Measurements from ENCODE around the gene RNF149.
"Not testable (repeated sequence)": the region's sequence is repeated elsewhere in the genome, so short reads cannot be mapped to it uniquely, and the experiment has no call there.

Gene RNF149, protein sequence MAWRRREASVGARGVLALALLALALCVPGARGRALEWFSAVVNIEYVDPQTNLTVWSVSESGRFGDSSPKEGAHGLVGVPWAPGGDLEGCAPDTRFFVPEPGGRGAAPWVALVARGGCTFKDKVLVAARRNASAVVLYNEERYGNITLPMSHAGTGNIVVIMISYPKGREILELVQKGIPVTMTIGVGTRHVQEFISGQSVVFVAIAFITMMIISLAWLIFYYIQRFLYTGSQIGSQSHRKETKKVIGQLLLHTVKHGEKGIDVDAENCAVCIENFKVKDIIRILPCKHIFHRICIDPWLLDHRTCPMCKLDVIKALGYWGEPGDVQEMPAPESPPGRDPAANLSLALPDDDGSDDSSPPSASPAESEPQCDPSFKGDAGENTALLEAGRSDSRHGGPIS

DNA sequence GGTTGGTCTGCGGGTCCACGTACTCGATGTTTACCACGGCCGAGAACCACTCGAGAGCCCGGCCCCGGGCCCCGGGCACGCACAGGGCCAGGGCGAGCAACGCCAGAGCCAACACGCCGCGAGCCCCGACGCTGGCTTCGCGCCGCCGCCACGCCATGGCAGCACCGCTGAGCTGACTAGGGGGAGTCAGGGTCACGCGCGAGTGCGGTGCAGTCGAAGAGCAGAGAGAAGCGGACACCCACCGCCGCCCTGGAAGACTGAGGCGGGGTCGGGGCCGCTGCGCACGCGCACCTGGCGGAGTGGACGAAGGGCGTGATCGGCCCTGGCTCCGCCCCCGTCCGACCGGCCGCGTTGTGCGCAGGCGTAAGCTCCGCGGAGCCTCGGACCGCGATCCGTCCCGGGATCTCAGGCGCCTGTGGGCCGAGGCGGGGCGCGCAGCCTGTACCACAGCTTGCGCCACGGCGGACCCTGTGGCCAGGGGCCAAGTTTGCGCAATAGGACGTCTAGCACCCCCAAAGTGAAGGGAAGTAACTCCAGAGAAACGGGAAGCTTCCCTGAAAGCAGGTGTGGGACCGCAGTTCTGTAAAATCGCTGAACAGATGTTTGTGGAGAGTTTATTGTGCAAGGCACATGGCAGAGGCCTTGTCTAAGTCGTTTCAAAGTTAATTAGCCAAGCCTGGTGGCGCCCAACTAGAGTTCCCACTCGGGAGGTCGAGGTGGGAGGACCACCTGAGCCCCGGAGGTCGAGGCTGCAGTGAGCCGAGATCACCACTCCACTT is at the start of gene RNF149:
Gene RNF149, minus strand, starts transcription at position 270 of the 779 bp plus-strand sequence. Its CDS starts 113 bp downstream, at position 157.
- DNase-seq = peak; percentile 70 to 92 (median 88)

DNA sequence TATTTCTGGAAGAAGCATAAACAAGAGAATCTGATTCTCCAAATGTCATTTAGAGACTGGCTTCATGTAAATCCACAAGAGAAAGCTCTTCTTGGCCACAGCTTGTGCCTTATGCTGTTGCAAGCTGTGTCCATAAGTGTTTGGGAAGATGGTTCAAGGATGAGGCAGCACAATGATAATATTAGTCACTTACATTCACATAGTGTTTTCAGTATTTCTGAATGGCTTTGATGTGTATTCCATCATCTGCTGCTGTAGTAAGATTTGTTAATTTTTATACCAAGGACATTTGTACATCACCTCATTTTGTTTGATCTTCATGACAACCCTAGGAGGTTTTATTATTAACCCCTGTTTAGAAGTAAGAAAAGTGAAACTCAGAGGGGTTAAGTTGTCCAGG is 48.9 kb upstream of the RNF149 start:
- no peak for DNase-seq

DNA sequence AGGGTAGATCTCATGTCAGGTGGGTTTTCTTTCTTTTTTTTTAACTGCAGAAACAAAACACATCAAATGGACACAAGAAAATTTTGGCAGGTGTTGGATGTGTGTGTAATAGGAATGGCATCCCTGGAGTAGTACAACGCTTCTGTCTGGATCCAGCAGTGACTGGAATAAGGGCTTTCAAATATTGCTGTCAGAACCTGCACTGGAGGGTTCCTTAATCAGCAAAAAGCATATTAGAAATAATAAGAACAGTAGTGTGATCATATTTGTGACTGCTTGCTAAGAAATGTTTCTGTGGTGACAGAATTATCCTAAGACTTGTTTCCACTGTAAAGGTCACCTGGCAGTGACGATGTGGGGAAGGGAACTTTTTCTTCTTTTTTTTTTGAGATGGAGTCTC is 48.0 kb upstream of the RNF149 start:
- DNase-seq = no peak

DNA sequence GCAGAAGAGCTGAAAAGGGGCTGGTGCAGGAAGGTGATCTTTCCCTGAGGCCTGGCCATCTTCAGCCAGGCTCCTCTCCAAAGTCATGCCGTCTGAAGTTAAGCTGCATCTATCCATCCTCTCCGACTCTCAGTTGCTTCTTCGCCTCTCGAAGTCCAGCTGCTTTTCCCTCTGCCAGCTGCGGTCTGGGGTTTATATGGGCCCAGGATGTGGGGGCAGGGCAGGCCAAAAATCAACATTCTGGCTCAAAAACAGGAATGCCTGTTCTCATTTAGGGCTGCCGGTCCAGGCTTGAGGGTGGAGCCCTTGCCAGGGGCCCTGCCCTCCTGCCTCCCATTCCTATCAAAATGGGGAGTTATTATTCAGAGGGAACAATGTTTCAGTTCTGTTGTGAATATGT is 47.6 kb upstream of the RNF149 start:
- no peak for DNase-seq

DNA sequence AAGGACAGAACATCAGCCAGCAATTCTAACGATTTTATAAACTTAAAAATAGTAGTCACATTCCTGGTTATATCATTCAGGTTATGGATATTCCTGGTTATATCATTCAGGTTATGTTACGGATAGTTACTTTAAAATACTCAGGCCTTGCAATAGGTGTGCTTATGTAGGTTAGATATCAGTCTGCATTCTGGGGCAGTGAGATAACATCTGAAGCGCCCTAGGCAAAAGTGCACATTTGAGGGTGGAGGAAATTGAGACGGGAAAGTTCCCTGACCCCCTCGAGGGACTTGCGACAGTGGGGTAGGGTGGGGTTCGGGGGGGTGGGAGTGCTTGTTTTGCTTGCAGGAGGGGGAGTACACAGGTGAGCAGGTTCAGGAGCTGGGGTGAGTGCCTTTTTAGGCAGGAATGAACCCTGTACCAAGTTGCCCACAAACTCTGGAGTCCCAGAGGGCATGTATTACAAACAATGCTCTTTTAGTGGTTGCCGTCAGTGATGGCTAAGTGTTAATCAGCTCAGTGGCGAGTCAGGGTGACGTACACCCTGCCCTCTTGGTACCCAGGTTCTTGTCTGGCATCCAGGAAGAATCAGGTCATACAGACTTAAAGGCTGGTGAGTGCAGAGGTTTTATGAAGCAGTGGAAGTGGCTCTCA is 47.0 kb upstream of the RNF149 start:
- no peak for DNase-seq

DNA sequence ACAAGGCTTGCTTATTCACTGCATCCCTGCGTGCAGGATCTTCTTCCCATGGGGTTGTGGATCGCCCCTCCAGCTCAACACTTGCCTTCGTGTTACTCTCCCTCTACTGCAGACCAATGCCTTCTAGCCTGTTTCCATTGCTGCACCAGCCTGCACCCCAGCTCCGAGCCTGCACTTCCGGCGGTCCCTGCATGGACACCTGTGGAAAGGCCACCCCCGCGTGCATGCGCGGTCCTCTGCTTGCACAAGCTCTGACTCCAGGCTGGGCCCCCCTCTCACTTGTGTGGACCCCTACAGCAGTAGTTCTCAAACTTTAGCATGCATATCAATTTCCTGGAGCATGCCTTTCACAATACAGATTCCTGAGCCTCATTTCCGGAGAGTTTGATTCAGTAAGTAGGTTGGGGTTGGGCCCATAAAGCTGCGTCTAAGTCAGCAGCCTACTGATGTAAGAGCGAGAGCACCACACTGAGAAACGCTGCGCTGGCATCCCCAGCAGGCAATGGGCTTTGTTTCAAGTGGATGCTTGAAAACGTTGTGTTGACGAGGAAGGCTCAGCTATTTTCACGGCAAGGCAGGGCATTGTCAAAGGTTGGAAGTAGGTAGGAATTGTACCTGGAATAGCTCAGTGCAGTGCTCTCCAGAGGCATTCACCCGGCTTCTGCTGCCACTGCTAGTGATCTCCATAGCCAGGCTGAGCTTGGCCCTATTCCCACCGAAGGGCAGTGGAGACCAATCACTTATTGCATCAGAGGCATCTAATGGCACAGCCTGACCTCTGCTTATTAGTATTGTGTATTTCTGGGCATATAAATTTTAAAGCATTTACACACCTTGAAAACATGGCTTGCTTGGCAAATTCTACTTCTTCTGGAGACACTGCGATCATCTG is 46.2 kb upstream of the RNF149 start:
- no peak for DNase-seq

DNA sequence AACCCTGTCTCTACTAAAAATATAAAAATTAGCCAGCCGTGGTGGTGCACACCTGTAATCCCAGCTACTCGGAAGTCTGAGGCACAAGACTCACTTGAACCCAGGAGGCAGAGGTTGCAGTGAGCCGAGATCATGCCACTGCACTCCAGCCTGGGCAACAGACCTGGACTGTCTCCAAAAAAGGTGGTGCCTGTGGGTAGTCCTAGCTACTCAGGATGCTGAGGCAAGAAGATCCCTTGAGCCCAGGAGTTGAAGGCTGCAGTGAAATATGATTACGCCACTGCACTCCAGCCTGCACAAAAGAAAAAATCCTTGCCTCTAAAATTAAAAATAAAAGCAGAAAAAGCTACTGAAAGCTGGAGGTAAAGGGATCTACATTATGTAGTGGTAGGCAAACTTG is 44.1 kb upstream of the RNF149 start:
- DNase-seq = not testable (repeated sequence)

DNA sequence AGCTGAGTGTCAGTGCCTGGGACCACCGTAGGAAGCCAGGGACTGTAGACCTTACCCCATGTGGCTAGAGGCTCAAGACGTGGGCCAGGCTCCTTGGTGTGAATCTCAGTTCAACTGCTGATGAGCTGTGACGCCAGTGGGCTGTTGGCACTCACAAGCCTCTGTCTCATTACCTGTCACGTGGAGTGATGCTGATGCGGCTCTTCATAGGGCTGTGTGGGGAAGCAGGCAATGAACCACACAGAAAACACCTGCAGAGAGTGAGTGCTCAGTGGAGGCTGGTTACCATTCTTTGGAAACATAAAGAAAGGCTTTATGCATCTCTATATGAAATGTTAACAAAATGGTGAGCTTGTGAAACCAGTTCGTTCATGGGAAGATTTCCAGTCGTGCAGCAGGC is 42.7 kb upstream of the RNF149 start:
- no peak for DNase-seq

DNA sequence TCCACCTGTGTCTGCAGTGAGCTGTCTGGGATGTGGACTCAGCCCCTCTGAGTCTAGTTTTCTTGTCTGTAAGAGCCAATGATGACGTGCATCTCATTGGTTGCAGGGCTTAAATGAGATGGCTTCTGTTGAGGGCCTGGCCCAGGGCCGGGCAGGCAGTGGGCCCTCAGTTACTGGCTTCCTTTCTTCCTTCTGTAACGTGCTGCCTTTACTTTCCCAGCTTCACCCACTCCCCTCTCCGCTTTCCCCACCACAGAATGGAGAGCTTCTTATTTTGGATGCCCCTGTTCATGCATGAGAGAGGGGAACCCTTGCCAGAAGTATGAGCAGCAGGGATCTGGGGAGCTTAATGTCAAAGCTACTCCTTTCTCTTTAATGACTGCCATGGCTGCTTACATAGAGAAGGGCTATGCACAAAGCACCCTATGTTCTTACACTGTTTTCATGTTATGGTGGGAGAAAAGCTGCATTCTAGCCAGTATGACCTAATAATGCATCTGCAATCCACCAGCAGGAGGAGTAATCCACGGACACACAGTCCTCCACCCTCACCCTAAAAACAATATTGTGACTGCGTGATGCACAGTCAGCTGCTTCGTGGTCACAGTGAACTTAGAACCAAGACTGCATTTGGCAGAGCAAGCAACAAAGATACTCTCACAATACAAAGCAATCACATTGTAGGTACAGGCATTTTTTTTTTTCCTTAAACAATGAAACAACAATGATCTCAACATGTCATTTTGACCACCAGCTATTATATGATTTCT is 41.6 kb upstream of the RNF149 start:
- no peak for DNase-seq

DNA sequence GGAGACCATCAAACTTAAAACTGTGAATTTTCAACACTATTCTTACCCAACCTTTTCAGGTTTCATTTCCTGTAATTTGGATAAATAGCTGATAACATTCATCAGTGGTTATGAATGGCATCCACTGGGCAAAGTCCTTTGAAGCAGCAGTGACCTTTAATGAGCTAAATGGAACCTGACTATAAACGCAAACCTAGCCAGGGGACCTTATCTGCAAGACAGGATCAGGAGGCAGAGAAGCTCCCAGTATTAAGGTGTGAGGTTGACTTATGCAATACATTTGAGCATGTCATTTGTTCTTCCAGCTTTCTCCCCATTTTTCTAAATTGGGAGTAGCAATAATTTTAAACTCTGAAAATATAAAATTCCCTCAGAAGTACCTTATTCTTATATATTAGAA is 40.4 kb upstream of the RNF149 start:
- DNase-seq = no peak

DNA sequence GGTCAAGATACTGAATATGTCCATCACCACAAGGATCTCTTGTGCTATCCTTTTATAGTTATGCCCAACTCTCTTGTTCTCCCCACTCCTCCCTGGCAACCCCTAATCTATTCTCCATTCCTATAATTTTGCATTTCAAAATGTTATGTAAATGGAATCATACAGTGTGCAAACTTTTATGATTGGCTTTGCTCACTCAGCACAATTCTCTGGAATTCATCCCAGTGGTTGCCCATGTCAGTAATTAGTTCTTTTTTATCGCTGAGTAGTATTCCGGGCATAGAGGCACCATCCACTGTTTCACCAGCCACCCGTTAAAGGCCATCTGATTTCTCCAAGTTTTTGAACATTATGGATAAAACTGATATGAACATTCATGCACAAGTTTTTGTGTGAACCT is 38.4 kb upstream of the RNF149 start:
- DNase-seq = no peak

DNA sequence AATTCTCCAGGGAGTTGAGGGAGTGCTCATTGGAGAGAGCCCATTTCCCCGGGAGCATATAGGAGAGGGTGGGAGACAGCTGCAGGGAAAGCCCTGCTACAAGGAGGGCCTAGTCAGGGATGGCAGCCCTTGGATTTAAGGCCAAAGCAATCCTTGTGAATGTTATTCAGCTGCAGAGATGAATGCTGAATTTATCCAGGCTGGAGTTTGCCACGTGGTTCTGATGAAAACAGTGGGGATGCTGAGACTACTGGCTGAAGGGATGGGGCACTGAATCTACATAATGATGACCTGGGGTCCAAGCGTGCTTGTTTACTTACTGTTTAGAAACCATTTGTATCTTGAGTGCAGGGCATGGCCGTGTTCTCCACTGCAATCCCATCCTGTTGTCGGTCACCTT is 35.6 kb upstream of the RNF149 start:
- DNase-seq = no peak

DNA sequence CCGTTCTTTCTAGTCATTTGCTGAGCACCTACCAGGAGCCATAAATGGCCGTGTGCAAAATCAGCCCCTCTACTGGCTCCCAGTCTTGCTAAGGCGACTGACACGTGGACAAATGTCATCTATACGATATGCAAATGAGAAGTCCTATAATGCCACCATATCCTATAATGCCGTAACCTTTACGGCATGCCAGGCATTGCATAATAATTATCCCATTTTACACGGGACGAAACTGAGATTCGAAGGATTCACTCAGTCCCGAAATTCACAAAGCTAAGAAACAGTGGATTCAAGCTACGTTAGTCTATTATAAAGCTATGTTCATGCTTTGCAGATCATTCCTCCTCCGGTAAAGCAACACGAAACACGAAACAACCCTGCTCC is 34.1 kb upstream of the RNF149 start:
- DNase-seq = no peak

DNA sequence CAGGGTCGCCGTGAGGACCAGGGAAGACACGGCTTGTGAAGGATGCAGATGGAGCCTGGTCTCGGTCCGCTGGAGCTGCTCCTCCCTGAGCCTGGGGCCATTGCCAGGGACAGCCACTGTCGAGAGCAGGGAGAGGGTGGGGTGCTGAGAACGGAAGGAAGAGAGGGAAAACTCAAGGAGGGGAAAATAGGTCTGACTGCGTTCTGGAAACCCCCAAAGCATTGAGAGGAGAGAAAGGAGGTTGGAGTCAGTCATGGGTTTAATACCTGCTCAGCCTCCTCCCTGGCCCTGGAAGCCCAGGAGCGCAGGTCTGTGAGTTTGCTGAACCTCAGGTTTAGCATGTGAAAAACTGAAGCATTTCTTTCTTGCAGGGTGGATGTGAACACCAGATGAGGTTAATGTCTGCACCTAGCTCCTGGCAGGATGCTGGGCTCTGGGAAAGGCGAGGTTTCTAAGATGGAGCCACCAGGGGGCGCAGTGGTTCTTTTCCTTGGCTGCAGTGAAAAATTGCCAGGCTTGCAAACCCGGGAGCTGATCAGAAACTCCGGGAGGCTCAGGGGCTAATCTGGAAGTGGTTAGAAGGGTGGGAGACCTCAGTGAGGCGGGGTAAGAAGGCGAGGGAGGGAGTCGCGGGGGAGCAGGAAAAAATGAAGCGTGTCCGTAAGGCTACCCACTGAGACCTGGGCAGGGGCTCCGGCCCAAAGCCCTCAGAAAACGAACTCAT is 33.6 kb upstream of the RNF149 start:
- DNase-seq = peak; percentile 37 to 73 (median 48)

DNA sequence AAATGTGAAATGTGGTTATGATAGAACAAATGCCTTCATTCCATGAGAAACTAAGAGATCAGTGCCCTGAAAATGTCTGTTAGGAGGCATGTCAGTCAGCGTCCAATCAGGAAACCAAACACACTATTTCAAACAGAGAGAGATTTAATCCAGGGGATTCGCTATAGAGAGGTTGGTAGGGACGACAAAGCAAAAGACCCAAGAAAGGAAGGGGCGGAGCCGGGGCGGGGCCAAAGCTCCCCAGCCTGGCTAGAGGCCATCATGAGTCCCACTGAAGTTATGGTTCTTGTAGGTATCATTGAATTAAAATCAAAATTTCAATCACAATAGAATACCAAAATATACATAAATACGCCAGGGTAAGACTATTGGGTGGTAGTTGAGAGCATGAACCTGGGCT is 32.9 kb upstream of the RNF149 start:
- no peak for DNase-seq

DNA sequence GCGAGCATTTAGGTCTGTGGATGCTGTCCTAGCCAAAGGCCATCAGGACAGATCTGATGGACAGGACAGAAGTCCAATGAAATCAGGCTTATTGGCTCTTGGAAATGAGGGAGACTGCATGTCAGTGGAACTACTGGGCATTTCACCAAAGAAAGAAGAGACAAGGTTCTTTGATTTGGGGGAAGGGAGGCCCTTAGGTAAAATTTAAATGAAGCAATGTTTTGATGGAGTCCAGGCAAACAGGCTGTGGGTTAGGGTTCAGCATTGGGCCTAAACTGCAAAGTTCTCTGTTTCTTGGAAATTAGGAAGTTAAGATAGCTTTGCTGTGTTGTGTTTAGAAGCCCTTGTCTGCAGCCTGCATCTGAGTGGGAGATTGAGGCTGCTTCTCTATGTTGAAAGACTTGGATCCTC is 31.6 kb upstream of the RNF149 start:
- DNase-seq = no peak

DNA sequence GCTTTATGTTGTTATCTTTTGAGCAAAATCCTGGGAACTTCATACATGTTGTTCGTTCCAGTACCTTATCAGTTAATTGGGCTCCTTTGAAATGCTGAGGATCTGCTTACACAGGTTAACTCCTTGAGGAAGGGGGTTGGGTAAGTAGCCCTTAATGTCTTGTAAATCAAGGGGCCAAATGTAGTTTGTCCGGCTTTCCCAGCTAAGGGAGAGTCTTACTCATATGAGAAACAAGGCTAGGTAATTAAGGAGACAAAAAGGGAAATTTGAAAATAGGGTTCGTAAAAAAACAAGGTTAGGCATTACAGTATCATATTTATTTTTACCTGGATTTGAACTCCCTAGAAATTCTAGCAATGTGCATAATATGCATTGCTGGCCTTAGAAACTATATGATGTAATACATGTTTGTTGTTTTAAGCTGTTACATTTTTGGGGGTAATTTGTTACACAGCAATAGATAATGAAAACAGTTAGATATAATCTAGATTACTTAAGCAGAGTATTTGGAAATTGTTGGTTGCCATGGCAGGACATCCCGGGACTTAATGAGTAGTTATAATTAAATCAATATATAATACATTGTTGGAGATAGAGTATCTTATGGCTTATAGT is 30.9 kb upstream of the RNF149 start:
- no peak for DNase-seq

DNA sequence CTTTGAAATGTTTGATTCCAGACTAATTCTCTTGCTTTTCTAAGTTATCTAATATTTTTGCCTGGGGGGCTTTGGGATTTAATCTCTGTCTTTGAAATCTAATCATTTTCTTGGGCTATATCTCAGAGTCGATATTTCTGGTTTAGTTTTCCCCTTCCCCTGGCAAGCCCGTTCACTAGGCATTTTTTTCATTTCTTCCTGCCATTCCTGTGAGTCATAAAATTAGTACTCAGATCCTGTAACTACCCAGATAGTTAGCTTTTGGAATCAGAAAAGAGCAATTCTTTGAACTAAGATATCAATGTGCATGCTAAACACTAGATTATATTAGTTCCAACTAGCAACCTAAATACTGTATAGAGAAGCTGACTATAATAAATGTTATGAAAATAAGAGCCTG is 29.4 kb upstream of the RNF149 start:
- no peak for DNase-seq

DNA sequence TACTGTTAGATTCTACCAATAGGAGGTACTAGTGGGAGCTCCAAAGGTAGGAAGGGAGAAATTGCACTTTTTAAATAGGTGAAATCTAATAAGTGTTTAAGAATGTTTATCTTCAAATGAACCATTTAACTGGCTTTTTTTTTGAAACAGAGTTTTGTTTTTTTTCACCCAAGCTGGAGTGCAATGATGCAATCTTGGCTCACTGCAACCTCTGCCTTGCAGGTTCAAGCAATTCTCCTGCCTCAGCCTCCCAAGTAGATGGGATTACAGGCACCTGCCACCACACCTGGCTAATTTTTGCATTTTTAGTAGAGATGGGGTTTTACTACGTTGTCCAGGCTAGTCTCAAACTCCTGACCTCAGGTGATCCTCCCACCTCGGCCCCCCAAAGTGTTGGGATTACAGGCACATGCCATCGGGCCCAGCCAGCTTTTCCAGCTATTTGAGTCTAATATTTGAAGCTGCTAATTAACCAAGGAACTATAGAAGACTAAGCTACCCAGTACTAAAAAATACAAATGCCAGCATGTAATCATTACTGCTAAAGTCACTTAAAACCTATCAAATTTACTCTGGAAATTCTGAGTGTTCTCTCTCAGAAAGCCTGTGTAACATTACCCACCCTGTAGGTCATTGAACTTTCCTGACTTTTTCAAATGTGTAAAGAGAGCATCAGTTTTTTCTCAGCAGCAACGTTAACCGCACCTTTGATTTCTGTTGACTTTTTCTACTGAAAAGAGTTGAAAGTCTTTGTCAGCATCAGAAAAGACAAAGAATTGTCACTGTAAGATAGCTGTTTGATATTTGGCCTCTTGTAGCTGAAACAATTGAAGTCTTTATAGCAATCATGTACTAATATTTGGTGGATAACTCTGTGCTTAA is 24.6 kb upstream of the RNF149 start:
- no peak for DNase-seq

DNA sequence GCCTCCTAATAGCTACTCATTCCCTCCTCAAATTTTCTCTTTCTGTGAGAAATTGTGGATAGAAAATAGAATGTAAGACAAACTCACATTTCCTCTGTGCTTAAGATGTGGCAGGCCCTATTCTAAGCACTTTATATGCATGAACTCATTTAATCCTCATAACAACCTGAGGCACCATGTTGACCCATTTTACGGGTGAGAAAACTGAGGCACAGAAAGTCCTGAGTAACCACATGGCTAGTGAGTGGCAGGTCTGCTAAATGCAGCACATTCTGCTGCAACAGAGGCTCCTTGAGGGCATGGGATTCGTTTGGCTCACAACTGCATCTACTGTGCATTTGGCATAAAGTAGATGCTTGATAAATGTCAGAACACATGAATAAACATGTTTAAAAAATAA is 22.7 kb upstream of the RNF149 start:
- DNase-seq = no peak

Data from NCI-H1417 (cell line).